GM23338 (cell line): Measurements from ENCODE around the gene PTPRN2. TPM values are rescaled to one million over a fixed set of nuclear protein-coding genes. Genes with fewer than 3 reads are reported as not detected.

Experiments
- ATAC-seq: fragments of 200-7000 bp; cut with Tn5 transposase; 3 replicates; pipeline ENCODE4 v1.9.1; 2020
- DNase-seq: peaks from one replicate; pipeline ENCODE4 v3.0.0-alpha.2; 2015; ENCODE audit warnings: low spot score
- H2AFZ ChIP-seq: fragments of 200-600 bp; sonication (generic); 2 replicates; pipeline ENCODE4 v1.8.0; 2016; ENCODE audit warnings: antibody characterized with exemption, mild to moderate bottlenecking, moderate library complexity
- H3F3A ChIP-seq: fragments of 200-600 bp; sonication (generic); replicated peaks from 2 replicates; pipeline ENCODE4 v1.8.0; 2017; ENCODE audit warnings: antibody characterized with exemption, mixed run types, low read depth
- H3K27ac ChIP-seq: fragments of 200-600 bp; sonication (generic); 2 replicates; pipeline ENCODE4 v1.6.1; 2016; ENCODE audit warnings: low read depth
- H3K27me3 ChIP-seq: fragments of 200-600 bp; sonication (generic); 2 replicates; pipeline ENCODE4 v1.8.0; 2016; ENCODE audit warnings: mild to moderate bottlenecking, mixed run types, moderate library complexity; ENCODE audit not compliant: insufficient read depth
- H3K36me3 ChIP-seq: fragments of 200-600 bp; sonication (generic); 2 replicates; pipeline ENCODE4 v1.8.0; 2016; ENCODE audit warnings: mild to moderate bottlenecking; ENCODE audit not compliant: insufficient read depth
- H3K4me1 ChIP-seq: fragments of 200-600 bp; sonication (generic); 2 replicates; pipeline ENCODE4 v1.8.0; 2016; ENCODE audit warnings: mild to moderate bottlenecking, moderate library complexity; ENCODE audit not compliant: insufficient read depth
- H3K4me2 ChIP-seq: fragments of 200-600 bp; sonication (generic); 2 replicates; pipeline ENCODE4 v1.7.1; 2017; ENCODE audit warnings: mixed run types
- H3K4me3 ChIP-seq: fragments of 200-600 bp; sonication (generic); 2 replicates; pipeline ENCODE4 v1.6.1; 2016; ENCODE audit warnings: mixed run types
- H3K79me2 ChIP-seq: fragments of 200-600 bp; sonication (generic); replicated peaks from 2 replicates; pipeline ENCODE4 v1.8.0; 2017; ENCODE audit warnings: mild to moderate bottlenecking; ENCODE audit not compliant: insufficient read depth
- H3K9me2 ChIP-seq: fragments of 200-600 bp; sonication (generic); 2 replicates; pipeline ENCODE4 v1.8.0; 2017; ENCODE audit not compliant: insufficient read depth
- H4K20me1 ChIP-seq: fragments of 200-600 bp; sonication (generic); replicated peaks from 2 replicates; pipeline ENCODE4 v1.8.0; 2017; ENCODE audit warnings: mild to moderate bottlenecking; ENCODE audit not compliant: insufficient read depth
- H3K27ac Mint-ChIP-seq: 2 replicates; pipeline ENCODE4 v1.8.0; 2020; ENCODE audit warnings: inconsistent platforms, mild to moderate bottlenecking, moderate library complexity, mixed read lengths
- H3K27me3 Mint-ChIP-seq: 3 replicates; pipeline ENCODE4 v1.8.0; 2022; ENCODE audit warnings: low read depth, mild to moderate bottlenecking, moderate library complexity, mixed read lengths, inconsistent platforms; ENCODE audit not compliant: insufficient read depth, poor library complexity
- H3K36me3 Mint-ChIP-seq: 3 replicates; pipeline ENCODE4 v1.8.0; 2021; ENCODE audit warnings: low read depth, mild to moderate bottlenecking, inconsistent platforms, moderate library complexity, mixed read lengths
- H3K4me1 Mint-ChIP-seq: 3 replicates; pipeline ENCODE4 v1.8.0; 2020; ENCODE audit warnings: mild to moderate bottlenecking, inconsistent platforms, mixed read lengths
- H3K4me3 Mint-ChIP-seq: 3 replicates; pipeline ENCODE4 v1.8.0; 2021; ENCODE audit warnings: moderate library complexity, mild to moderate bottlenecking, inconsistent platforms, mixed read lengths
- H3K9me3 Mint-ChIP-seq: 3 replicates; pipeline ENCODE4 v1.8.0; 2020; ENCODE audit warnings: moderate library complexity, mild to moderate bottlenecking, inconsistent platforms, mixed read lengths
- CTCF ChIP-seq, 2 experiments: fragments of 200-600 bp in 1 of 2; sonication (generic) in 1 of 2; conservative IDR thresholded peaks; 2 replicates each; pipeline versions ENCODE4 v1.5.1 to v1.6.1; 2016 to 2017; ENCODE audit warnings: antibody characterized with exemption in 2 of 2, low read depth in 2 of 2, mild to moderate bottlenecking in 2 of 2, moderate library complexity in 1 of 2
- ETS1 ChIP-seq: IDR thresholded peaks from 2 replicates; pipeline ENCODE4 v1.6.1; 2016; ENCODE audit warnings: antibody characterized with exemption
- EZH2 ChIP-seq: fragments of 200-600 bp; sonication (generic); IDR thresholded peaks from one replicate; pipeline ENCODE4 v1.8.0; 2017; ENCODE audit warnings: antibody characterized with exemption, mild to moderate bottlenecking, low read depth; ENCODE audit not compliant: unreplicated experiment
- EZH2phosphoT487 ChIP-seq: fragments of 200-600 bp; sonication (generic); IDR thresholded peaks from one replicate; pipeline ENCODE4 v1.8.1; 2018; ENCODE audit warnings: antibody characterized with exemption; ENCODE audit not compliant: unreplicated experiment
- NANOG ChIP-seq: IDR thresholded peaks from 2 replicates; pipeline ENCODE4 v1.6.1; 2016; ENCODE audit warnings: antibody characterized with exemption, borderline replicate concordance
- POLR2AphosphoS5 ChIP-seq: IDR thresholded peaks from 2 replicates; pipeline ENCODE4 v1.6.1; 2016; ENCODE audit warnings: antibody characterized with exemption, low read depth
- ZNF114 ChIP-seq: fragments of 250-450 bp; sonication (Bioruptor Pico); IDR thresholded peaks from 2 replicates; pipeline ENCODE4 v1.5.0; 2020; ENCODE audit warnings: mild to moderate bottlenecking, moderate library complexity
- ZNF331 ChIP-seq: fragments of 250-450 bp; sonication (Bioruptor Pico); IDR thresholded peaks from 2 replicates; pipeline ENCODE4 v1.5.0; 2020; ENCODE audit warnings: low read depth, mild to moderate bottlenecking, moderate library complexity
- ZNF462 ChIP-seq: fragments of 250-450 bp; sonication (Bioruptor Pico); IDR thresholded peaks from 2 replicates; pipeline ENCODE4 v1.5.0; 2020; ENCODE audit warnings: mild to moderate bottlenecking, moderate library complexity
- polyA plus RNA-seq: library from polyadenylated mRNA; unstranded; fragments of >200 nt; fragmentation: Nextera tagmentation; extraction: Ambion mirVana; gene quantifications from 2 replicates; pipeline ENCODE4 v1.2.1, GENCODE V29; 2016
- total RNA-seq: library from RNA; depleted of rRNA; stranded (reverse); fragments of >200 nt; shearing (Covaris generic); gene quantifications from 2 replicates; pipeline ENCODE4 v1.2.3, GENCODE V29; 2014
- TF ChIP-seq, protein P1 (sequence below): IDR thresholded peaks from one replicate; pipeline ENCODE4 v1.6.1; 2018; ENCODE audit warnings: antibody characterized with exemption; ENCODE audit not compliant: unreplicated experiment

PTPRN2 gene
- total and polyA plus RNA-seq, 2 experiments from 2014 or later = 0.87 to 4.0 TPM

DNA sequence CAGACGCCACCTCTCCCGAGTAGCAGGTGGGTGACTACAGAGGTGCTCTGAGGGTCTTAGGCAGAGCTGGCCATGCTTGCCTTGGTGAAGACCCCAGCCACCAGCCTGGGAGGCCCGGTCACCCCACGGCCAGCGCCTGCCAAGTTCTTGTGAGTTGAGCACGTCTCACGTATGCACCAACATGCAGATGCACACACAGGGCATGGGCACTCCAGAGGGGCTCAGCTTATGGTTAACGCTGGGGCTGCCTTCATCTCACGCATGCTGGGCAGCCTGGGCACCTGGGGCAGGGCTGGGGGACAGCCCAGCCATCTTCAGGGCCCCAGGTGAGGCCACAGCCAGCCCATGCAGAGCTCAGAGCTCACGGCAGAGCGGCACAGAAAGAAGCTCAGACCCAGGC lies 41.0 kb downstream of the PTPRN2 start:
- Histone ChIP-seq H3K4me1 (peaks cover 17% of the 10 kb centered on the region), H3F3A (no peaks in the 10 kb centered on the region), H3K4me3 (no peak overlapping the region), H2AFZ (no peak overlapping the region), H3K27ac (no peak overlapping the region), H3K9me2 (peaks cover 5% of the 10 kb centered on the region; the same call in 1 of the 2 replicates), H3K79me2 (no peaks in the 10 kb centered on the region), H3K4me2 (no peak overlapping the region), H3K36me3 (no peaks in the 10 kb centered on the region), H4K20me1 (no peaks in the 10 kb centered on the region), H3K27me3 (no peaks in the 10 kb centered on the region)
- peaks cover 80% of the 10 kb centered on the region for H3K9me3 Mint-ChIP-seq
- no peak overlapping the region for H3K4me3 Mint-ChIP-seq
- peaks cover 5% of the 10 kb centered on the region for H3K4me1 Mint-ChIP-seq
- ATAC-seq (no peak), DNase-seq (no peak)
- H3K27me3 Mint-ChIP-seq = peaks cover 4% of the 10 kb centered on the region
- H3K27ac Mint-ChIP-seq = no peak overlapping the region
- peaks cover 5% of the 10 kb centered on the region for H3K36me3 Mint-ChIP-seq
- TF ChIP-seq ZNF331 = no peak

DNA sequence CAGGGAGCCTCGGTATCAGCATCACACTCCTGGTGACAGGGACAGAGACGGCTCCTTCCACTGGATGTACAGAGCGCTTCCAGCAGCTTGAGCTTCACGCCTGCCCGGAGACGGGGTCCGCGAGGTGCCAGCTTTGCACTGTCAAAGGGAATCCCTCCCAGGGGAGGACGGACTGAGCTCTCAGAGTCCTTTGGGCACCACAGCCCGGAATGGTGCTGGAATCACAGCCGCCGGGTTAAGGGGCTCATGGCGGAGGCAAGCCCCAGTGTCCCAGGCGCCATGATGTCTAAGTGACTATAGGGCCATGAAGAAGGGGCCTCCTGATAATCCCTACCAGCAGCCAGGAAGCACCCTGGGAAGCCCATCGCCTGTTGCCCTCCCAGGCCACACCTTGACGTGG lies 41.4 kb downstream of the PTPRN2 start:
- no peak overlapping the region for H3K27ac ChIP-seq
- ATAC-seq = no peak
- no peak overlapping the region for H3K4me3 Mint-ChIP-seq
- TF ChIP-seq POLR2AphosphoS5 = no peak
- no peak for TF ChIP-seq ZNF114
- TF ChIP-seq ZNF462 (CRISPR knock-in tag) = no peak
- TF ChIP-seq NANOG = no peak
- TF ChIP-seq ETS1 = no peak
- no peak for TF ChIP-seq ZNF331
- TF ChIP-seq, protein P1, sequence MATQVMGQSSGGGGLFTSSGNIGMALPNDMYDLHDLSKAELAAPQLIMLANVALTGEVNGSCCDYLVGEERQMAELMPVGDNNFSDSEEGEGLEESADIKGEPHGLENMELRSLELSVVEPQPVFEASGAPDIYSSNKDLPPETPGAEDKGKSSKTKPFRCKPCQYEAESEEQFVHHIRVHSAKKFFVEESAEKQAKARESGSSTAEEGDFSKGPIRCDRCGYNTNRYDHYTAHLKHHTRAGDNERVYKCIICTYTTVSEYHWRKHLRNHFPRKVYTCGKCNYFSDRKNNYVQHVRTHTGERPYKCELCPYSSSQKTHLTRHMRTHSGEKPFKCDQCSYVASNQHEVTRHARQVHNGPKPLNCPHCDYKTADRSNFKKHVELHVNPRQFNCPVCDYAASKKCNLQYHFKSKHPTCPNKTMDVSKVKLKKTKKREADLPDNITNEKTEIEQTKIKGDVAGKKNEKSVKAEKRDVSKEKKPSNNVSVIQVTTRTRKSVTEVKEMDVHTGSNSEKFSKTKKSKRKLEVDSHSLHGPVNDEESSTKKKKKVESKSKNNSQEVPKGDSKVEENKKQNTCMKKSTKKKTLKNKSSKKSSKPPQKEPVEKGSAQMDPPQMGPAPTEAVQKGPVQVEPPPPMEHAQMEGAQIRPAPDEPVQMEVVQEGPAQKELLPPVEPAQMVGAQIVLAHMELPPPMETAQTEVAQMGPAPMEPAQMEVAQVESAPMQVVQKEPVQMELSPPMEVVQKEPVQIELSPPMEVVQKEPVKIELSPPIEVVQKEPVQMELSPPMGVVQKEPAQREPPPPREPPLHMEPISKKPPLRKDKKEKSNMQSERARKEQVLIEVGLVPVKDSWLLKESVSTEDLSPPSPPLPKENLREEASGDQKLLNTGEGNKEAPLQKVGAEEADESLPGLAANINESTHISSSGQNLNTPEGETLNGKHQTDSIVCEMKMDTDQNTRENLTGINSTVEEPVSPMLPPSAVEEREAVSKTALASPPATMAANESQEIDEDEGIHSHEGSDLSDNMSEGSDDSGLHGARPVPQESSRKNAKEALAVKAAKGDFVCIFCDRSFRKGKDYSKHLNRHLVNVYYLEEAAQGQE = no peak
- no peak for TF ChIP-seq CTCF (conservative IDR thresholded peaks at IDR 0.05; ENCODE audit: low read depth in 2 of 2)
- no peak for TF ChIP-seq EZH2phosphoT487
- TF ChIP-seq EZH2 = no peak

More for the DNA sequence above, 41.4 kb downstream of the PTPRN2 start:
- Mint-ChIP-seq H3K27me3 (peaks cover 4% of the 10 kb centered on the region), H3K4me1 (peaks cover 9% of the 10 kb centered on the region), H3K36me3 (peaks cover 9% of the 10 kb centered on the region), H3K27ac (no peak overlapping the region), H3K9me3 (peaks cover 84% of the 10 kb centered on the region)
- Histone ChIP-seq H3K79me2 (no peaks in the 10 kb centered on the region), H3K4me1 (peaks cover 21% of the 10 kb centered on the region), H3K36me3 (no peaks in the 10 kb centered on the region), H3K27me3 (no peaks in the 10 kb centered on the region), H3K4me2 (no peak overlapping the region), H3K4me3 (no peak overlapping the region), H3K9me2 (peaks cover 5% of the 10 kb centered on the region; the same call in 1 of the 2 replicates), H3F3A (no peaks in the 10 kb centered on the region), H4K20me1 (no peaks in the 10 kb centered on the region), H2AFZ (no peak overlapping the region)
- no peak for DNase-seq
